CD4-positive, alpha-beta T cell treated with Interleukin-17A for 1 hour (primary cell): ENCODE measurements around the gene TIAM2.

ENCODE experiments used
- DNase-seq: peaks from one replicate; pipeline ENCODE4 v3.0.0-alpha.2; 2020

The TIAM2 gene

GRCh38 chr6:155026706-155027045 lies 31.6 kb downstream of the TIAM2 start:
- DNase-seq = no peak

- DNase-seq = no peak
These were observed 35.1 kb downstream of the TIAM2 start for GRCh38 chr6:155030148-155030720.

- DNase-seq = no peak
These were observed 36.0 kb downstream of the TIAM2 start for GRCh38 chr6:155031091-155031490.

- DNase-seq = no peak
These were observed 38.1 kb downstream of the TIAM2 start for GRCh38 chr6:155033021-155033791.

GRCh38 chr6:155036907-155037306 lies 41.8 kb downstream of the TIAM2 start:
- DNase-seq = no peak

GRCh38 chr6:155038104-155038503 lies 43.0 kb downstream of the TIAM2 start:
- DNase-seq = no peak

GRCh38 chr6:155038527-155038926 lies 43.4 kb downstream of the TIAM2 start:
- no peak for DNase-seq

- no peak for DNase-seq
These were observed 44.5 kb downstream of the TIAM2 start for GRCh38 chr6:155039618-155040017.

- DNase-seq = no peak
These were observed 45.0 kb downstream of the TIAM2 start for GRCh38 chr6:155040154-155040553.

- no peak for DNase-seq
These were observed 46.0 kb downstream of the TIAM2 start for GRCh38 chr6:155040901-155041650.

GRCh38 chr6:155041741-155042279 lies 46.7 kb downstream of the TIAM2 start:
- DNase-seq = no peak

- DNase-seq = no peak
These were observed 47.9 kb downstream of the TIAM2 start for GRCh38 chr6:155042983-155043382.

- no peak for DNase-seq
These were observed 50.7 kb downstream of the TIAM2 start for GRCh38 chr6:155045561-155046404.

- no peak for DNase-seq
These were observed 52.4 kb downstream of the TIAM2 start for GRCh38 chr6:155047523-155047922.

- DNase-seq = peak; percentile 48
These were observed 55.2 kb downstream of the TIAM2 start for GRCh38 chr6:155050311-155050710.

GRCh38 chr6:155054491-155055250 lies 59.6 kb downstream of the TIAM2 start:
- no peak for DNase-seq

- DNase-seq = no peak
These were observed 60.6 kb downstream of the TIAM2 start for GRCh38 chr6:155055729-155056128.

- DNase-seq = no peak
These were observed 61.6 kb downstream of the TIAM2 start for GRCh38 chr6:155056756-155057155.

GRCh38 chr6:155061381-155061780 lies 66.3 kb downstream of the TIAM2 start:
- no peak for DNase-seq

- no peak for DNase-seq
These were observed 67.8 kb downstream of the TIAM2 start for GRCh38 chr6:155062866-155063341.

GRCh38 chr6:155064303-155064702 lies 69.2 kb downstream of the TIAM2 start:
- no peak for DNase-seq

GRCh38 chr6:155066361-155066760 lies 71.2 kb downstream of the TIAM2 start:
- no peak for DNase-seq
